GM18951 (cell line): Measurements from ENCODE around the gene NFAT5.

ENCODE experiments used
- POLR2A ChIP-seq: IDR thresholded peaks from 4 replicates; pipeline ENCODE4 v1.6.1; 2011; ENCODE audit warnings: mild to moderate bottlenecking; ENCODE audit not compliant: insufficient read length, insufficient read depth; ENCODE audit errors: extremely low read depth
- in situ Hi-C: fragments of 300-500 bp; cut with MboI; formaldehyde crosslinking; loops from one replicate; pipeline ENCODE4 v1.12.0; 2022; ENCODE audit warnings: low sequenced_read_pairs, mixed read lengths, inconsistent platforms; ENCODE audit not compliant: unreplicated experiment

Gene NFAT5

DNA sequence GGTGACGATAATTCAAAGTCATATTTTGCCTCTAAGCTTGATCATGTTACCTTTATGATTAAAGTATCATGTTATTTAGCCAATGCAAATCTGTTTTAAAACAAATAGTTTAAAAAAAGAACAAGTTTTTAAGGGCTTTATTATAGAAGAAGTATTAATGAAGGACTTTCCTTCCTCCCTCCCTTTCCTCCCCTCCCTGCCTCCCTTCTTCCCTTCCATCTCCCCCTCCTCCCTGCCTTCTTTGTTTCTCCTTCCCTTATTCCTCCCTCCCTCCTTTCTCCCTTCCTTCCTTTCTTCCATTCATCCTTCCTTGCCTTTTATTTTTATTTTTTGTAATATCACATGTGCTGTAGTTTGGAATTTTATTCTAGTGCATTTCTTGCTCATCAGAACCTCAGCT, 134.1 kb downstream of the NFAT5 start:
- no peak for TF ChIP-seq POLR2A
- in situ Hi-C loops, result no loop called here

DNA sequence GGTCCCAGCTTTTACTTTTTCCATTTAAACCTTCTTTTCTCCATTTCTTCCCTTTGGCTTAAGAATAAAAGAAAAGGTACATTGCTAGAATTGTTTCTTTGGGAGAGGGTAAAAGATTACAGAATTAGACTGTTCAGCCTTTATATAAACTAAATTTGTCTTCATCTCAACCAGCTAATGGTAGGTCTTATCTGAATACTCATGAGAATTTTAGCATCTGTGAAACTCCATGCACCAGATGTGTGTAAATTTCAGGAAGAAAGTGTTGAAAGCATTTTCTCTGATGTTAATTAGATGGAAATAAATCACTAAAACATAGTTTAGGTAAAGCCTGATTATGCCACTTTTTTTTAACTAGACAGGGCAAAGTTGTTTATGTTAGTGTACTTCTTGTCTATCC, 135.7 kb downstream of the NFAT5 start:
- in situ Hi-C loops, result no loop called here

DNA sequence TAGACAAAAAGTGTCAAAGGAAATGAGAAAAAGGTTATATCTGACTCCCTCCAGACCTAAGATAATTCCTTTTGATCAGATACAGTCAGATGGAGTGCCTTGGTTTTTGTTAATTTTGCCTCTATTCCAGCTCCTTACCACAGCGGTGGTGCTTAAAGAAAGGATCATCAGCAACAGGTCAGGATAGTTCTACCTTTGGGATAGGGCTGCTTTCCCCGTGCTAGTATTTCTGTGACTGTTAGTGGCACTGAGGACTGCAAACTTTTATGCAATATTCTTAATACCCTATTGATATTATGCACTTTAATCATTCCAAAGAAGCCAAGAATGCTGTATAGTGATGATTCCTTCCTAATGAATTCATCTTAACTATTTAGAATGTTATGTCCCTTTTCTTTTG, 136.1 kb downstream of the NFAT5 start:
- in situ Hi-C loops, result no loop called here
- TF ChIP-seq POLR2A, result no peak

More for the DNA sequence above, 135.7 kb downstream of the NFAT5 start:
- TF ChIP-seq POLR2A, result no peak

DNA sequence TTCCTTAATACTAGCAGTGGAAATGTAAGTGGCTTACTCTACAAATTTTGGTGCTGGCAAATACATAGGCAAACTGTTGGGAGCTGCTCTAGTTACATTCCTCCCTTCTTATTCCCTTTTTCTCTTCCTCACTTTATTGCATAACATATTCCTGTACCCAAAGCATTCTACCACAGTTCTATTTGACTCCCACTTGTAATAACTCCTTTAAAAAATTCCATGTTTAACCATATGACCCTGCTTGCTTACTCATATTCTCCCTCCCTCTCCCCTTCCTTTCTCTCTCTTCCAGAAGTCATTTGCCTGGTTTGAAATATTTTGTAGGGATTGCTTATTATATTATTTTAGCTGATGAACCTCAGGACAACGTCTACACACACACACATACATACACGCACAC, 137.9 kb downstream of the NFAT5 start:
- in situ Hi-C loops, result no loop called here
- TF ChIP-seq POLR2A, result no peak

DNA sequence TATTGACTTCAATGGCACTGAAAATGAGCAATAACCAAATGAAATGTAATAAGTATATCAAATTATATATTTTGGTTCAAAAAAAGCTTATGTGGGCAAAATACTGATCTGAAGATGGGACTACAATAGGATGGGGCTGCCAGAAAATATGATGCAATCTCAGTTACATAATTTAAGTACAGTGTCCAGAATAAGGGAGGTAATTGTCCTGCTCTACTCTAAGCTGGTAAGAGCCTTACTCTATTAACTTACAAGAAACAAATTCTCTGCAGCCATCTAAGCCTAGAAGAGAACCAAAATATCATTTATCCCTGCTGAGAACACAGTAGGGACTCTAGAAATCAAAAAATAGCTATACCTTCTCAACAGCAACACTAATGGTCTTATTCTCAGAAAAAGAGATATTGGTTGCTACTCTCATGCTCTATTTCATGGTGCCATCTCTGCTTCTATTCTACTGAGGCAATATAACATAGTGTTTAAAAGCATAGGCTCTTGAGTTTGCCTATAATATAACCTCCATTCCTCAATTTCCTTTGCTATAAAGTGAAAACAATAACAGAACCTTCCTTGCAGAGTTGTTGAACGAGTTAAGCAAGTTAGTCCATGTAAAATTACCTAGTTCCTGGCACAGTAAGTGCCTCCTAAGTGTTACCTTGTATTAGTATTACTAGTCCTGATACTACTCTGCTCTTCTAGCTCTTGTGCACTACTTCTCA, 140.6 kb downstream of the NFAT5 start:
- no peak for TF ChIP-seq POLR2A

DNA sequence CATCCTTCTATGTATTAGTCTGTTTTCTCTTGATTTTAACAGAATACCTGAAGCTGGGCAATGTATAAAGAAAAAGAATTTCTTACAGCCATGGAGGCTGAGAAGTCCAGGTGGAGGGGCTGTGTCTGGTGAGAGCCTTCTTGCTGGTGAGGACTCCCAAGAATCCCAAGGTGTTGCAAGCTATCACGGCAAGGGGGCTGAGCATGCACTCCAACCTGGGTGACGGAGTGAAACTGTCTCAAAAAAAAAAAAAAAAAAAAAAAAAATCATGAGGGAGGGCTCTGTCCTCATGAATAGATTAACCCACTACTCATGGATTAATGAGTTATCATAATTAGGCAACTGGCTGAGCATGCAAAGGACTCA, 141.2 kb downstream of the NFAT5 start:
- TF ChIP-seq POLR2A, result no peak
- in situ Hi-C loops, result no loop called here

More for the DNA sequence above, 140.6 kb downstream of the NFAT5 start:
- in situ Hi-C loops, result no loop called here

DNA sequence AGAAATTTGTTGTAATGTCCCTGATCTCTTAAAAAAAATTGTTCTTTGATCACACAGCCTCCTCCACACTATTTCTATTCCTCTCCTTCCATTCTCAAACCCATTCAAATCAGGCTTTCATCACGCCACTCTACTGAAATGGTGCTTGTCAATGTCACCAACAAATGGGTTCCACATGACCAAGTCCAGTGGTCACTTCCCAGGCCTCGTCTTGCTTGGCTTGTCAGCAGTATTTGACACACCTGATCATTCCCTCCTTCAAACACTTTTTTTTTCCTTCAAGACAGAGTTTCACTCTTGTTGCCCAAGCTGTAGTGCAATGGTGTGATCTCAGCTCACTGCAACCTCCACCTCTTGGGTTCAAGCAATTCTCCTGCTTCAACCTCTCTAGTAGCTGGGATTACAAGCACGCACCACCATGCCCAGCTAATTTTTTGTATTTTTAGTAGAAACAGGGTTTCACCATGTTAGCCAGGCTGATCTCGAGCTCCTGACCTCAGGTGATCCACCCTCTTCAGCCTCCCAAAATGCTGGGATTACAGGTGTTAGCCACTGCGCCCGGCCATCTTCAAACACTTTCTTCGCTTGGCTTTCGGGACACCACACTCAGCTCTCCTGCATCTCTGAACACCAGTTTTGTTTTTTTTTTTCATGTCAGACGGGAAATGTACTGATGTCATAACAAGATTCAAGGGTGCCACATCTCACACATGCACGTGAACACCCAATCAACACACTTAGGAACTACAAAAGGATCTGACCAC, 142.3 kb downstream of the NFAT5 start:
- no peak for TF ChIP-seq POLR2A
- in situ Hi-C loops, result no loop called here

DNA sequence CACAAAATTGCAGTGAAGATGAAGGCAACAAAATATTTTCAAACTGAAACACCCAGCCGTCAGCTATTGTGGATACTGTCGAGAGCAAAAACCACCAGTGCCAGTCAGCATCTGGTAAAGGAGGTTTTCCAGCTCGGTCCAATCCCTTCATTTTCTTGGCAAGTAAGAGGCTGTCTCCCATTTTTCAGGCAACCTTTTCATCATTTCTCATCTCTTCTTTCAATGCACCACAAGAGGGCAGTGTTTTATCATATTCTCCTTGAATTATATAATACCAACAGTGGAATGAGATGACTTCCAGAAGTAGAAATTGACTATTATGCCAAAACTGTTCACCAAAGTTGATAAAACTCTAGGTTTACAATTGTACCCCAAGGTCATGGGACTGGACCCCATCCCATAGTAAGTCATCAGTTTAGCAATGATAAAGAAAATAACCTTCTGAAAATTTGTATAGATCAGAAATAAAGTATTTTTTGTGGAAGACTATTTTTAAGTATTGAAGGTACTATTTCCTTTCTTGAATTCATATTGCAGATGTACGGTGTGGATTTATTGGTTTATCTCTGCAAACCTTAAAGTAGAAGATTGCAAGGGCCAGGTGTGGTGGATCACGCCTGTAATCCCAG, 143.8 kb downstream of the NFAT5 start:
- in situ Hi-C loops, result no loop called here
- TF ChIP-seq POLR2A, result no peak

DNA sequence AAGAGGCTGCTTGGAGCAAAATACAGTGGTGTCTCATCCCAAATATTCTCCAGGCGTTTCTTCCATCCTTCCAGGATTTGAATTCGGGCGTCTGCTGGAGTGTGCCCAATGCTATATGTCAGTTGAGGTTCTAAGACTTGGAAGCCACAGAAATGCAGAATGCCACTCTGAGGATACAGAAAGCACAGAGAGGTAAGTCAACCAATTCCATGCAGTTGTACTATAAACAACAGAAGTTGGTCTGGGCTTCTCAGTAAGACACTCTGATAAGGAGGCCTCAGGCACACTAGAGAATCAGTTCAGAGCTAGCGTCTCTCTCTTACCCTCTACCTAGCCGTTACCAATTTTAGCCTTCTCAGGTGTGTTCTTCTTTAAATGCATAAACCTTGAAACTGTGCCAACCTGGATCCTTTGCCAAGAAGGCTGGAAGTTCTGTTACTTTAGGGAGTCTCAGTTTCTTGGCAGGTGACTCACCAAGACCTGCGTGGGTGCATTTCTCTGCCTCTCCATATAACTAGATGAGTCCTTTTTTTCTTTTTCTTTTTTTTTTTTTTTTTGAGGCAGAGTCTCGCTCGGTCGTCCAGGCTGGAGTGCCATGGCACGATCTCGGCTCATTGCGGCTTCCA, 145.5 kb downstream of the NFAT5 start:
- in situ Hi-C loops, result no loop called here
- TF ChIP-seq POLR2A, result no peak

DNA sequence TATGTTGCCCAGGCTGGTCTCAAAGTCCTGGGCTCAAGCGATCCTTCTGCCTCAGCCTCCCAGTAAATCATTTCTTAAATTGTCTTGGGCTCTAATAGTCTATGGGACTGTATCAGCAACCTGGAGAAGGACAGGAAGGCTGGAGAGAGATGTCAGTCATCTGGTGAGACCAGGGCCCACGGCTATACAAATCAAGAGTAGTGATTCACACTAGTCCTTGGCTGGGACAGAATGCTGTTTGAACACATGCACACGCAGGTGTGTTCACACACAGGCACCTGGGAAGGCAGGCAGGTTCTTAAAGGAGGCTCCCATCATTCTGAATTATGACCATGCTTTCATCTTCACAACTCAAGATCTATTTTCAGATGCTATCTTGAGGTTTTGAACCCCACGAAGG, 146.5 kb downstream of the NFAT5 start:
- TF ChIP-seq POLR2A, result no peak
- in situ Hi-C loops, result no loop called here

DNA sequence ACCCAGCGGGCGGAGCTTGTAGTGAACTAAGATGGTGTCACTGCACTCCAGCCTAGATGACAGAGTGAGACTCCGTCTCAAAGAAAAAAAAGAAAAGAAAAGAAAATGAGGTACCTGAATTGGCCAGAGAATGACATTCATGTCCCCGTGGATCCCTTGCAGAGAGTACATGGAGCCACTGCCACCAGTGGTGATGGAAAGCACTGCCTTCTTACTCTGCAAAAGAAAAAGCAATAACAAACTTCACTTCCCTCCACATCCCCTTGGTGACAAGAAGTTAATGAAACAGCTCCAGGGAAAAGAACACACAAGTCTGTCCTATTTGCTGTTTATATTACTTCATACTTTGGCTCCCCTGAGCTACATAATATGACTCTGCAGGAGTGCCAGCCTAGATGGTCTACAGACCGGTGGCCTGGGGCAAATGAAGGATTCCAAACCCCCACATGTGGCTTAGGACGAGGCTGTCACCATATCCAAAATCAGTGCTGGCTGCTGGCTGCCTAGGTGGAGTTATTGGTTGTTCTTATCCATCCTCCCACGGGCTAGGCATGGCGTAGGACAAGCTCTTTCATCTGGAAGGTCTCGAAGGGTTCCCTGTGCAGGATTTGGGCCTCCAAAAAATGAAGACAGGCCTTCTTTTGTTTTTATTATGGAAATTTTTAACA, 147.3 kb downstream of the NFAT5 start:
- in situ Hi-C loops, result no loop called here
- no peak for TF ChIP-seq POLR2A

DNA sequence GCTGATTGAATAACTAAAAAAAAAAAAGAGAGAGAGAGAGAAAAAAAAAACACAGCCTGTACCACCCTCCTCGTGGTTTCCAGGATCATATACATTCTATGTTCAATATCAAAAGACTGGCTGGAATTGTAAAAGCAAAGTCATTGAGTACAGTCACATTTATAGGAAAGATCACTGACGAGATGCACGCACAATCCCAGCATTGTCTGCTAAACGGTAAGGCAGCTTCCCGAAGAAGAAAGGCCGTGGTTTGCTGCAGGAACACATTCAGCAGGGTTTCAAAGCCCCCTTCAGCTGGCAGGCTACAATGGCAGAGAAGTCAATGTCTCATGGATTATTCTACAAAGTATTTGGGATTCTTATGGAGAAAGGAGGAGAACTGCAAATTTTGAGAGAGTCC, 151.3 kb downstream of the NFAT5 start:
- in situ Hi-C loops, result no loop called here
- TF ChIP-seq POLR2A, result no peak
